Measurements from ENCODE around the gene THRAP3.

THRAP3 gene

GRCh38 chr1:36328713-36329112 is 104.5 kb downstream of the THRAP3 start:
- TF ChIP-seq POLR2AphosphoS5 (IDR thresholded peaks at IDR 0.05; ENCODE audit: low read depth, low read length) (no peak), SIN3A (IDR thresholded peaks at IDR 0.05; ENCODE audit: borderline replicate concordance, insufficient read depth, low read length) (no peak), TAF1 (IDR thresholded peaks at IDR 0.05; ENCODE audit: borderline replicate concordance, insufficient read depth, low read length) (no peak), REST (IDR thresholded peaks at IDR 0.05; ENCODE audit: insufficient read depth in 1 of 2, low read depth in 2 of 2, low read length in 2 of 2) (no peak), FOXP2 (optimal IDR thresholded peaks at IDR 0.05; ENCODE audit: borderline replicate concordance, extremely low read depth, extremely low read length, insufficient read depth) (no peak)

GRCh38 chr1:36329817-36330216 is 105.6 kb downstream of the THRAP3 start:
- TF ChIP-seq FOXP2 (optimal IDR thresholded peaks at IDR 0.05; ENCODE audit: borderline replicate concordance, extremely low read depth, extremely low read length, insufficient read depth) (no peak), REST (IDR thresholded peaks at IDR 0.05; ENCODE audit: insufficient read depth in 1 of 2, low read depth in 2 of 2, low read length in 2 of 2) (no peak), SIN3A (IDR thresholded peaks at IDR 0.05; ENCODE audit: borderline replicate concordance, insufficient read depth, low read length) (no peak), TAF1 (IDR thresholded peaks at IDR 0.05; ENCODE audit: borderline replicate concordance, insufficient read depth, low read length) (no peak), POLR2AphosphoS5 (IDR thresholded peaks at IDR 0.05; ENCODE audit: low read depth, low read length) (no peak)

GRCh38 chr1:36330940-36331339 is 106.7 kb downstream of the THRAP3 start:
- no peak for TF ChIP-seq SIN3A (IDR thresholded peaks at IDR 0.05; ENCODE audit: borderline replicate concordance, insufficient read depth, low read length)
- no peak for TF ChIP-seq POLR2AphosphoS5 (IDR thresholded peaks at IDR 0.05; ENCODE audit: low read depth, low read length)
- TF ChIP-seq REST (IDR thresholded peaks at IDR 0.05; ENCODE audit: insufficient read depth in 1 of 2, low read depth in 2 of 2, low read length in 2 of 2), result no peak
- TF ChIP-seq TAF1 (IDR thresholded peaks at IDR 0.05; ENCODE audit: borderline replicate concordance, insufficient read depth, low read length), result no peak
- no peak for TF ChIP-seq FOXP2 (optimal IDR thresholded peaks at IDR 0.05; ENCODE audit: borderline replicate concordance, extremely low read depth, extremely low read length, insufficient read depth)

- TF ChIP-seq REST (IDR thresholded peaks at IDR 0.05; ENCODE audit: insufficient read depth in 1 of 2, low read depth in 2 of 2, low read length in 2 of 2) (no peak), POLR2AphosphoS5 (IDR thresholded peaks at IDR 0.05; ENCODE audit: low read depth, low read length) (no peak), TAF1 (IDR thresholded peaks at IDR 0.05; ENCODE audit: borderline replicate concordance, insufficient read depth, low read length) (no peak), SIN3A (IDR thresholded peaks at IDR 0.05; ENCODE audit: borderline replicate concordance, insufficient read depth, low read length) (no peak), FOXP2 (optimal IDR thresholded peaks at IDR 0.05; ENCODE audit: borderline replicate concordance, extremely low read depth, extremely low read length, insufficient read depth) (no peak)
Measured at GRCh38 chr1:36337830-36338229, 113.6 kb downstream of the THRAP3 start.

- TF ChIP-seq SIN3A (IDR thresholded peaks at IDR 0.05; ENCODE audit: borderline replicate concordance, insufficient read depth, low read length), result no peak
Measured at GRCh38 chr1:36339215-36339614, 115.0 kb downstream of the THRAP3 start.
